GM19463 (cell line): ENCODE data around the gene TFDP1.
"Not testable (repeated sequence)": the region's sequence is repeated elsewhere in the genome, so short reads cannot be mapped to it uniquely, and the experiment has no call there.

Source experiments
- ATAC-seq: cut with Tn5 transposase; IDR thresholded peaks from one replicate; pipeline ENCODE4 v1.9.1; 2021; ENCODE audit warnings: mild to moderate bottlenecking, moderate library complexity; ENCODE audit not compliant: unreplicated experiment

Gene TFDP1

DNA sequence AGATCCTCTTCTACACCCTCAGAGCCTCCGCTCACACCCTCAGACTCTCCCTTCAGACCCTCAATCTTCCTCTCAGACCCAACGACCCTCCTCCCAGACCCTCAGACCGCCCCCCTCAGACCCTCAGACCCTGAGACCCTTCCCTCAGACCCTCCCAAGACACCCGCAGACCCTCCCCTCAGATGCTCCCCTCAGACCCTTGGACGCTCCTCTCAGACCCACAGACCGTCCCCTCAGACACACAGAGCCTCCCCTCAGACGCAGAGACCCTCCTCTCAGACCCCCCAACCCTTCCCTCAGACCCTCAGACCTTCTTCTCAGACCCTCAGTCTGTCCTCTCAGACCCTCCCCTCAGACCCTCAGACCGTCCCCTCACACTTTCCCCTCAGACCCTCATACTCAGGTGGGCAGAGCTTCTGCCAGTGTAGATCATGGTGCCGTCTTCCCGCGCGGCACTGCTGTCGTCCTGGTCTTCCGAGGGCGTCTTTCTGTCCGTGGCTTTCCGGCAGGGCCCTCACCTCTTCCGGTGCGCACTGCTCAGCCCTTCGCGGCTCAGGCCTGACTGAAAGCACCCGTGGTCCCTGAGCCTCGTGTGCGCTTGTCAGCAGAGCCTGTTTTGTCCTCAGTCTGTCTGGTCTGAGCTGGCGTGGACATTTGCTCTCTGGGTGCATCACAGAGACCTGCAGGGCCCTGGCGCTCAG lies 18.9 kb upstream of the TFDP1 start:
- ATAC-seq: no peak

DNA sequence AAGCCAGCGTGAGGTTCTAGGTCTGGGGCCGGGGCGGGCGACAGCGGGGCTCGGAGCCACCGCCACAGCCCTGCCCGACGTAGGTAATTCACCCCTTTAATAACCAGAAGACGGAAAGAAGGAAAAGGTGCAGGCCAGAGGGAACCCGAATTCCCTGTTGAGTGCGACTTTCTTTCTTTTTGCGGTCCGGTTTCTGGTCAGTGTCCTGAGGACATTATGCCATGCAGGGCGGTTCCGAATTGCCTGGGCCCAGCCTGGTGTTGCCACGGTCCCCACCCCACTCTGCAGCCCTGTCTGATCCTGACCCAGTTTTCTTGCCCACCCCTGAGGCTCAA lies 18.4 kb upstream of the TFDP1 start:
- no peak for ATAC-seq

DNA sequence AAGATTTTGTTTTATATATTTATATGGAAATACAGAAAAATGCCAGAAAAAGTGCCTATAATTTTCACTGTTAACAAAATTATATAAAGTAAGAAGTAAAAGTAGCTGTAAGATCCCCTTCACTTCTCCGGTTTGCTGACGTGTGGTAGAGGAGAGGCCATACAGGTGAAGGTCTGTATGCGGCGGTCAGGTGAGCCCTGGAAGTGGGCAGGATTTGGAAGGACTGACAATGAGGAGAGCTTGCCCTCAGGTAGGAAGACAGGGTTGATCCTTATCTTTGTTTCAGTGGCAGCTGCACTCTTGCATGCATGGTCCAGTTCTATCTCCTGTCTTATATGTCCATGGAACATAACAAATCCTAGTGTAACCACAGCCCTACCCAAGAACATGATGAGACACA lies 16.9 kb upstream of the TFDP1 start:
- no peak for ATAC-seq

DNA sequence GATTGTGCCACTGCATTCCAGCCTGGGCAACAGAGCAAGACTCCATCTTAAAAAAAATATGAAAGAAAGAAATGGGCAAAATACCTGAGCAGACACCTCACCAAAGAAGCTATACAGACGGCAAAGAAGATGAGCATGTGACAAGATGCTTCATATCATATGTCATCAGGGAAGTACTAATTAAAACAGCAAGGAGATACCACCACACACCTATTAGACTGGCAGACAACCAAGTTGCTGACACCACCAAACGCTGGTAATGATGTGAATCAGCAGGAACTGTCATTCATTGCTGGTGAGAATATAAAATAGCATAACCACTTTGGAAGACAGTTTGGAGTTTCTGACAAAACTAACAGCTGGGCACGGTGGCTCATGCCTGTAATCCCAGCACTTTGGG lies 11.5 kb upstream of the TFDP1 start:
- ATAC-seq: no peak

DNA sequence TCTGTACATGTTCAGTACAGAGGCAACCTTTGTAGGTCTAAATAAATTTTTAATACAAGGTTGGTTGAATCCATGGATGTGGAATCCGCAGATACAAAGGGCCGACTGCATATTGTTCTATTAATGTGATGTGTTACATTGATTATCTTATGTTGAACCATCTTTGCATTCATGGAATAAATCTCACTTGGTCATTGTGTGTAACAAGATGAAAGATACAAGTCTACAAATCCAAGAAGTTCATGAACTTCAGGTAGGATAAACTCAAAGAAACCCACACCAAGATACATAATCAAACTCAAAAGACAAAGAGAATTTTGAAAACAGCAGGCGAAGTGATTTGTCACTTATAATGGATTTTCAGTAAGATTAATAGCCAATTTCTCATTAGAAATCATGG lies 8.0 kb upstream of the TFDP1 start:
- no peak for ATAC-seq

DNA sequence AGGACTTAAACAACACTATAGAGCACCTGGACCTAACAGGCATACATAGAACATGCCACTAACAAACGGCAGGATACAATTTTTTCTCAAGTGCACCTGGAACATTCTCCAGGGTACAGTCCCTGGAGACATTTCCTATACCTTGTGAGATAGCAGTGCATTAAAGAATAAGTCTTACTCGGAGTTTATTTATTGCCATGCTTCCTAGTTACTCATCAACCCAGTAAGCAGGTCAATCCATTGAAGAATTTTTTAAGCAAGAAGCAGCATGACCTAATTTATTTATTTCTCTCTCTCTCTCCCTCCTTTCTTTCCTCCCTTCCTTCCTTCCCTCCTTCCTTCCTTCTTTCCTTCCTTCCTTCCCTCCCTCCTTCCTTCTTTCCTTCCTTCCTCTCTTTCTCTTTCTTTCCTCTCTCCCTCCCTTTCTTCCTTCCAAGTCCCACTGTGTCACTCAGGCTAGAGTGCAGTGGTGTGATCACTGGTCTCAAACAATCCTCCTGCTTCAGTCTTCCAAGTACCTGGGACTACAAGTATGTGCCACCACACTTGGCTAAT lies 6.6 kb upstream of the TFDP1 start:
- no peak for ATAC-seq

DNA sequence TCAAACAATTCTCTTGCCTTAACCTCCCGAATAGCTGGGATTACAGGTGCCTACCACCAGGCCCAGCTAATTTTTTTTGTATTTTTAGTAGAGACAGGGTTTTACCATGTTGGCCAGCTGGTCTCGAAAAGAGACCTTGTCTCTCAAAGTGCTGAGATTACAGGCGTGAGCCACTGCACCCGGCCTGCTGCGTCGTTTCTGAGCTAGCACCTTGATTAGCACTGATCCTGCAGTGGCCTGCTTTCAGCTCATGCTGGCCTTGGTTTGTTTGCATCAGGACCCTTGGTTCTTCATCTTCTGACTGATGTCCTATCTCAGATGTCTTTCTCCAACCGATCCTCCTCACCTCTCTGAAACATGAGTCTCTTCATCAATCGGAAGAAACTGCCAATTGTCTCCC lies 4.9 kb upstream of the TFDP1 start:
- no peak for ATAC-seq

DNA sequence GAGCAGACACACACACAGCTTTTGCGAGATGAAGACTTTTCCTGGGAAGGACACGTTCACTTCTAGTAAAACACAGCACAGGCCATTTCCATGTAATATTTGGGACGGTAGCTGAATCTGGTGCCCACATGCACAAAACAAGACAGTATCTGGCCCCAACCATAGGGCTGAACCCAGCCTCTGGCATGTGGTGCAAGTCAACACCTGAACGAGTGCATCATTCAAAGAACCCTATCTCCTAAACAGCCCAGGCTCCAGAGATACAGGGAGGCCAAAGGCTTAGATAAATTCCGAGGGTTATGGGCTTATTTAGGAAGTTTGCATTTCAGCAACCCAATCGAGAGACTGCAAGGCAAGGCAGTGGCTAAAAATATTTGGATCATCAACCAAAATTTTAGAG lies 2.7 kb upstream of the TFDP1 start:
- ATAC-seq: no peak

DNA sequence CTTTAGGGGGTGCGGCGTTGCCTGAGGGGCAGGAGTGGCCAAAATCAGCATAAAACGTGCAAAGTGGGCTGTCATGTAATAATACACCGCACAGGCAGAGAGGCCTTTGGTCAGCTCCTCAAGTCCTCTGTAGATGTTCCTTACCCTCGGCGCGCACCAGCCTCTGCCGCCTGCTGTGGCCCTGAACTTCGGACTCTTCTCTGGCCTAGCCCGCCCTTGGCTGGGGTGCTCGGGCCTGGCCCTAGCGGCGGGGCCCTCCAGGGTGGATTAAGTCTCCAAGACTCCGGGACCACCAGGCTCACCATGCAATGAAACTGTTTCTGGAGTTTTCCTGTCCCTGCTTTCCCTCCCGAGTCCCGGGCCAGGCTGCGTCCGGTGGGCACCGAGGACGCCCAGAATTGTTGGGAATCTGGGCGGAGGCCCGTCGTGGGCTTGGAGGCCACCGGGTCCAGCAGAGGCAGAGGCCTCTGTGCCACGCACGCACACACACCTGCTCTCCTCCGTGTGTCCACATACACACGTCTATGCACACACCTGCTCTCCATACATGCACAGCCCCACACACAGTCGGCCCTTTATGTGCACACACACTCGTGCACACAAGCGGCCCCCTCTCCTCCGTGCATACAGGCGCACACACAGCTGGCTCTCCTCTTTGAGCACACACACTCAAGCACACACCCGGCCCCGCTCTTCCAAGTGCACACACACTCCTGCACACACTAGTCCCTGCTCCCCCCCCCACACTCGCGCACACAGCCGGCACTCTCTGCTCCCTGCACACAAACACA lies 1.5 kb upstream of the TFDP1 start:
- ATAC-seq: no peak

DNA sequence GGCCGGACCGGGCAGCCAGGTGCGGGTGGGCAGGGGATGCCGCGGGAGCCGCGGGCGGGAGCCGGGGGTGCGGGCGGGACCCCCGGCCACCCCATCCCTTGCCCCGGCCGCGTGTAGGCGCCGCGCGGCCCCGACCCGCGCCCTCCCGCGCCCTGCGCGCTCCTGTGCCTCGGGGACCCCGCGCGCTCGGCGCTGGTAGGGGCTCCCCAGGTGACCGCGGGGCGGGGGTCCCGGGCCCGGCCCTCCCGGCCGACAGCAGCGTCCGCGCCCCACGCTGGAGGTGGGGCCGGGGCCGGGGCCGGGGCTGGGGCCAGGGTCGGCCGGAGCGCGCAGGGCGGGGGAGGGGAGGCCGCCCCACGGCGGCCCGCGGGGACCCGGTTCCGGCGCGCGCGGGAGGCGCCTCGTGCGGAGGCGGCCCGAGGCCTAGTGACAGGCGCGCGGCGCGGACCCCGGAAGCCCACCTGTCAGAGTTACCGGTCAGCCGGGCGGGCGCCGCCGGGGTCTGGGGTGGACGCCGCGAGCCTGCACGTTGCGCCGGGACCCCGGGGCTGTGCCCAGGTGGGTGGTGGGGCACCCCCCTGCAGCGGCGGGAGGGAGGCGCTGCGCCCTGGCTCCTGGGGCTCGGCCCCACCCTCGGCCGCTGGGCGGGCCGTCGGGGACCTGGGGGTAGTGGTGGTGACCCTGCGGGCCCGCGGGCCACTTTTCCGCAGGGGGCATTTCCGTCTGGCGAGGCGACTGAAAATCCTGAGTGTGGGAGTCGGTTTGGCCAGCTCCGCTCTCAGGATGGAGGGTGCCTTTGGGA lies 518 bp downstream of the TFDP1 start:
- peak; percentile 40 for ATAC-seq

DNA sequence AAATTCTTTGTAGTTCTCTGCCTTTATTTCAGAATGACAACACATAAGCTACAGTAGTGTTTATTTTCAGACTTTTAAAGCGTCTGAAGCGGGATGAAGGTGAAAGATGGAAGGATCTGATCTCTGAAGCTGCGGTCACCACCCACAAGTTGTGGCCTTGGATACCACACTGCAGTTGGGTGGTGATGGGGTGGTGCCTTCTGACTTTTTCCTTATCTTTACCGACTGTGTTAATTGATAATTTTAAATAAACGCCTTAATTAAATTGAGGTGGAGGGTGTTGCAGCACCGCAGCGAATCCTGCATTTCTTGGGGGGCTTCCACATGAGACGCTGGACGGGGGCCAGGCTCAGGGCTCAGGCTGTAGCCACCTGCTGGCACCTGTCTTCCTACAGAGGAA lies 1.3 kb downstream of the TFDP1 start:
- no peak for ATAC-seq

DNA sequence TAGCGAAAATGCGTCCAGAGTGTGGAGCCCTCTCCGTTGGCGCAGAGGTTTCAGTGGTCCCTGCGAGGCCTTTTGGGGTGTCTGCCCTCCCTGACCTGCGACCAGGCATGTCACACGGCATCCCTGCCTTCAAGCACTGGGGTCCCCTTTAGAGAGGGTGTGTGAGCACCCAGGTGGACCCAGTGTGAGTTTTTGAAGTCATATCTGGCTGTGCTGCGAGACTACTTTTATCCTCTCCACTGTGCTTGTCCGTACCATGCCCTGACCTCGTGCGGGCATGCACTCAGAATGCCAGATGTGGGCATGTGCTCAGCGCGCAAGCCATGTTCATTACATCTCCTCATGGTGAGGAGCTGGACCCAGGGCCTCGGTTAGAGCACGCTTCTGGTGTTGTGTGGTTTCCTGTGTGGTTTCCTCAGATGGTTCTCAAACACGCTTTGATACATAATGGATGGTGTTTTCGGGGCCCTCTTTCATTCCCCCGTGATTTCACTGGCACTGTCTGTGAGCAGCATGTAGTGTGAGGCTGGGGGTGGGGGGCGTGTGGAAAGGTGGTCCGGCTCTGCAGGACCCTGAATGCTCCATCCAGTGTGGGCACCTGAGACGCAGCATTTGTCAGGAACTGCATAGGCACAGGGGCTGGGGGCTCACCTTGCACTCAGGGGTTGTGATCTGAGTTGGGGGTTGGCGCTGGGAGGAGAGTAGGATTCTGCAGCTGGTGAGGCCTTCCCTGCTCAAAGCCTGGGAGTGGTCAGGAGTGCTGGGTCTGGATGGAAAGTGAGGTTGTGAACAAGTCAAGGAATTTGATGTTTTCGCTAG lies 2.3 kb downstream of the TFDP1 start:
- ATAC-seq: no peak

DNA sequence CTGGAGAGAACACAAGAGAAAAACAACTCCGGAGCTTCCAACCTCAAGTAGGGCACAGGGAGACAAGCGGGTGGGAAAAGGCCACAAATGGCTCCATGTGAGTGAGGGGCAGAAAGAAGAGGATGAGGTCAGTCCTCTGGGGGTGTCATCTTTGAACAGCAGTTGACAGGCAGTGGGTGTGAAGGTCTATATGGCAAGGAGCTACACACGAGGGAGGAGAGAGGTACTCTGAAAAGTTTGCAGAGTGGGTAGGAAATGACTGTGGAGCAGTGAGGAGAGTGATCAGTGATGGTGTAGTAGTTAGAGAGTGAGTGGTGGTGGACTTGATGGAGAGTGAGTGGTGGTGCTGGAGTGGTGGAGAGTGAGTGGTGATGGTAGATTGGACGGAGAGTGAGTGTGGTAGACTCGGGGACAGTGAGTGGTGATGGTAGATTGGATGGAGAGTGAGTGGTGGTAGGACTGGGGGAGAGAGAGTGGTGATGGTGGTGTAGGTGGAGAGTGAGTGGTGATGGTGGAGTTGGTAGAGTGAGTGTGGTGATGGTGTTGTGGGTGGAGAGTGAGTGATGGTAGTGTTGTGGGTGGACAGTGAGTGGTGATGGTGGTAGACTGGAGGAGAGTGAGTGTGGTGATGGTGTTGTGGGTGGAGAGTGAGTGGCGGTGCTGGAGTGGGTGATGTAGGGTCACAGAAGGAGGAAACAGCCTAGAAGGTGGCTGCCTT lies 4.0 kb downstream of the TFDP1 start:
- no peak for ATAC-seq

DNA sequence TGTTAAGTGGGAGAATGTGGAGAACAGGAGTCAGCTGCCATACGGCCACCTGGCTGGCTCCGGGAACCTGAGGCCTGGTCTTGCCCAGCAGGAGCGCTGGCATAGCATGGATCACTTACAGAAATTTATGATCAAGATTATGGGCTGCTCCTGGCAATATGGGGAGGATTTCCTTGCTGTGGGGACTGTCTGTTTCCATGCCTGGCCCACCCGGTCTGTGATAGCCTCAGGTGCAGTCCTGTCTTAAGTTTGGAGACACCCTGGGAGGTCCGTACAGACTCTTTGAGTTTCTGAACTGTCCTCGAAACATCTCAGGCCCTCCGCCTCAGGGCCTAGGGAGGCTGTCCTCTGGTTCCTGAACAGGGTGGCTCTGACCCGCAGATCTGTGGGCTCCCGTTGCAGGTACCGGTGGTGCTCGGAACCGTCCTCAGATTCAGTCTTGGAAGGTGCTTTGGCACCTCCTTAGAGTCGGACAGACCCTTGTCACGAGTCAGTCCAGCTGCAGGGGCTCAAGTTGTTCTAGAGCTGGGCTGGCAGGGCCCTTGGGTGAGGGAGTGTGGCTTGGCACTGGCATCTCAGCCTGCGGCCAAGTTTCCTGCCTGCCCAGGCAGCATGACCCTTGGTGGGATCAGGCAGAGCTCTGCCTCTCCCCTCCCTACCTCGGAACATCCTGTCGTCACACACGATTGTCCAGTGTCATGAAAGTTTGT lies 4.9 kb downstream of the TFDP1 start:
- ATAC-seq: no peak

DNA sequence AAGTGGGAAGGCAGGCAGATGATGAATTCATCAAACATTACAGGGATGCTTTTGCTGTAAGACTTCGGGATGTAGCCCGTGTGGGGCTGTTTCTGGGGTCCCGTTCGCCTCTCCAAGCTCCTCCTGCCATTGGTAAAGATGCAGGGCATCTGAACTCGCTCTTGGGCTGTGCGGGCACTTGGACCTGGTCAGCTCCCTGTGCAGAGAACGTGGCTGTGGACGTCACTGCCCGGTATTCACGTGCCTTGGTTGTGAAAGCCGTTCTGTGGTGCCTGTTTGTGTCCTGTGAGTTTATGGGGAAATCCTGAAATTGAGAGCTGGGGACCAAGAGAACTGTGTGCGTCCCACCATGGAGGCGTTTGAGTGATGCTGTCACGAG lies 5.4 kb downstream of the TFDP1 start:
- no peak for ATAC-seq

DNA sequence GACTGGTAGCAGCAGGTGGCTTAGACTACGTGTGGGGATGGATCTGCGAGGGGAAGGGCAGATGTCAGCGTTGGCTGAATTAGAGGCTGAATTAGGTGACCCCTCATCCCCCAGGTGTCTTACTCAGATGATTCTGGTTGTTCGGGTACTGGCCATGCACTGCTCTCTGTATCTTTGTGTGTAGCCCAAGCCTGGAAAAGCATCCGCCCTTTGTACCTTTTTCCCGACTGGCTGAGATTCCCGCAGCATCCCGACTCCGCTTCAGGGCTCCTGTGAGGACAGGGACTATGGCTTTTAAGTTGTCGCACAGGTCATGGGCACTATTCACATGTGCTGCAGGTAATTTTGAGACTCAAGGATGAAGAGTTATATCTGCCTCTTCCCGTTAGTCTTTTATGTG lies 7.2 kb downstream of the TFDP1 start:
- no peak for ATAC-seq

DNA sequence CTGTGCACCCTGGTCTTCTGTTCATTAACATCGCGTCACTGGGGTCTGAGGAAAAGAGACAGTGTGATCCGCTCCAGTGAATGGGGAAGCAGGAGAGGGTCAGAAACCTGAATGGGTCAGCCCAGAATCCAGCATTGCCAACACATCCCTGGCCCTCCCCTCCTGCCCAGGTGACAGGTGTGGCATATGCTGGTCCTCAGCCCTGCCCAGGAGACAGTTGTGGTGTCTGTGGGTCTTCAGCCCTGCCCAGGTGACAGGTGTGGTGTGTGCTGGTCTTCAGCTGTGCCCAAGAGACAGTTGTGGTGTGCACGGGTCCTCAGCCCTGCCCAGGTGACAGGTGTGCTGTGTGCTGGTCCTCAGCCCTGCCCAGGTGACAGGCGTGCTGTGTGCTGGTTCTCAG lies 8.0 kb downstream of the TFDP1 start:
- ATAC-seq: no peak

DNA sequence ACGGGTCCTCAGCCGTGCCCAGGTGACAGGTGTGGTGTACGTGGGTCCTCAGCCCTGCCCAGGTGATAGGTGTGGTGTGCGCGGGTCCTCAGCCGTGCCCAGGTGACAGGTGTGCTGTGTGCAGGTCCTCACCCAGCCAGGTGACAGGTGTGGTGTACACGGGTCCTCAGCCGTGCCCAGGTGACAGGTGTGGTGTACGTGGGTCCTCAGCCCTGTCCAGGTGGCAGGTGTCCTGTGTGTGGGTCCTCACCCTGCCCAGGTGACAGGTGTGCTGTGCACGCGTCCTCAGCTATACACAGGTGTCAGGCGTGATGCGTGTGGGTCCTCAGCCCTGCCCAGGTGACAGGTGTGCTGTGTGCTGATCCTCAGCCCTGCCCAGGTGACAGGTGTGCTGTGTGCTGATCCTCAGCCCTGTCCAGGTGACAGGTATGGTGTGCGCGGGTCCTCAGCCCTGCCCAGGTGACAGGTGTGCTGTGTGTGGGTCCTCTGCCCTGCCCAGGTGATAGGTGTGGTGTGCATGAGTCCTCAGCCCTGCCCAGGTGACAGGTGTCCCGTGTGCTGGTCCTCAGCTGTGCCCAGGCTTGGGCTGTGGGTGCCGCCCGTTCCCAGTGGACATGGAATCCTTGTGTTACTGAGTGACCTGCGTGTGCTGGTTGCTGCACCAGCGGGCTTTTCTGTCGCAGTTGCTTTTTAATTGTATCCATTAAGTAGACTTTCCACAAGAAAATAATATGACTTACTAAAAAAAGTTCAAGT lies 9.7 kb downstream of the TFDP1 start:
- ATAC-seq: not testable (repeated sequence)

DNA sequence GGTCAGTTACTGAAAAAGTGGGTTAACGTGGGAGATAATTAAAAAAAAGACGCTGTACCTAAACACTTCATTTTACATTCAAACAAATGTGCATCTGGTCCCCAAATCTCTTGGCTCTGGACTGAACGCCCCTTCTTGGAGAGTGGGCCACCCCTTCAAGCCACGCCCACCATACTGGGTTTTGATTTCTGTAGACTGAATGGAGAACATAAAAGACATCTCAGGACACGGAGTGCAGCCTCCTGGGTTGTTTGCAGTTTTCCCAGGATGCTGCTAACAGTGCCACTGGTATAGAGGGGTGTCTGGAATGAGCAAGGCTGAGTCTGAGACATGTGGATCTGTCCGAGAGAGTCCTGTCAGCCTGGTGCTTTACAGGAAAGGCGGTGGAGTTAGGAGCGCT lies 10.6 kb downstream of the TFDP1 start:
- no peak for ATAC-seq
